ENCODE measurements around the gene COX15. TPM values are rescaled to one million over a fixed set of nuclear protein-coding genes. Genes with fewer than 3 reads are reported as not detected.

COX15 gene
- 45.2 TPM for total RNA-seq

GRCh38 chr10:99732033-99732842, at the start of gene COX15, which contains the start of gene CUTC:
Gene COX15, minus strand, starts transcription at chr10:99732127. Its CDS starts 78 bp downstream, at chr10:99732049.
Gene CUTC, plus strand, starts transcription at chr10:99732234. Its CDS starts 115 bp downstream, at chr10:99732349.

Other genes with a start within 250 kb of the COX15 start
- not detected for gene NKX2-3, start 199.2 kb downstream of the COX15 start, total RNA-seq
- gene SLC25A28, start 111.7 kb downstream of the COX15 start, total RNA-seq, result 20.3 TPM
- gene ENTPD7, start 72.6 kb downstream of the COX15 start, total RNA-seq, result 14.3 TPM
- 9.0 TPM for gene CUTC, start 107 bp upstream of the COX15 start, total RNA-seq
- 1.6 TPM for gene ABCC2, start 50.5 kb upstream of the COX15 start, total RNA-seq

Measured in diencephalon (tissue), 1 donor.